K562 (cell line): ENCODE results near the gene ICAM1. TPM values are rescaled to one million over a fixed set of nuclear protein-coding genes. Genes with fewer than 3 reads are reported as not detected.
A peak's percentile ranks its signal among the peaks of the same experiment; 100 is the strongest.

Experiments
- BRCA1 ChIP-seq, 2 experiments: fragments of 450-650 bp in 1 of 2; sonication (generic) in 1 of 2; formaldehyde crosslinking in 1 of 2; IDR thresholded peaks; 2 replicates each; pipeline versions ENCODE4 v1.5.0 to v1.6.1; 2017 to 2020; ENCODE audit warnings: mild to moderate bottlenecking in 1 of 2, missing genetic modification reagents in 1 of 2
- CBFA2T2 ChIP-seq: fragments of 450-650 bp; conservative IDR thresholded peaks from 2 replicates; pipeline ENCODE4 v1.6.1; 2017; ENCODE audit warnings: mild to moderate bottlenecking
- CCNT2 ChIP-seq: IDR thresholded peaks from 2 replicates; pipeline ENCODE4 v1.6.1; 2011; ENCODE audit warnings: borderline replicate concordance, low read depth, mild to moderate bottlenecking, moderate library complexity, mixed read lengths, low read length; ENCODE audit not compliant: insufficient read length; ENCODE audit errors: extremely low read depth
- CHD2 ChIP-seq: IDR thresholded peaks from 2 replicates; pipeline ENCODE4 v1.6.1; 2011; ENCODE audit warnings: low read depth, low read length
- DNMT1 ChIP-seq: fragments of 450-650 bp; IDR thresholded peaks from 2 replicates; pipeline ENCODE4 v1.6.1; 2016; ENCODE audit warnings: antibody characterized with exemption, mild to moderate bottlenecking
- HDAC1 ChIP-seq, 2 experiments: fragments of 450-650 bp; IDR thresholded peaks; 2 replicates each; pipeline ENCODE4 v1.6.1; 2016 to 2017; ENCODE audit warnings: inconsistent platforms in 1 of 2, mild to moderate bottlenecking in 1 of 2, moderate library complexity in 1 of 2
- MCM5 ChIP-seq: fragments of 450-650 bp; IDR thresholded peaks from 2 replicates; pipeline ENCODE4 v1.6.1; 2016; ENCODE audit warnings: low read depth
- NCOR1 ChIP-seq: fragments of 450-650 bp; IDR thresholded peaks from 2 replicates; pipeline ENCODE4 v1.6.1; 2016; ENCODE audit warnings: mild to moderate bottlenecking, moderate library complexity
- PHB ChIP-seq: fragments of 250-450 bp; sonication (Bioruptor Pico); IDR thresholded peaks from 2 replicates; pipeline ENCODE4 v1.5.0; 2021
- SAFB2 ChIP-seq: fragments of 200-400 bp; formaldehyde crosslinking; IDR thresholded peaks from 2 replicates; pipeline ENCODE4 v1.6.1; 2018; ENCODE audit warnings: borderline replicate concordance, low read length, low read depth, moderate library complexity; ENCODE audit not compliant: severe bottlenecking
- SETDB1 ChIP-seq: IDR thresholded peaks from one replicate; pipeline ENCODE4 v1.6.1; 2012; ENCODE audit warnings: low read length, control low read depth, inconsistent platforms
- SREBF2 ChIP-seq: sonication (generic); formaldehyde crosslinking; IDR thresholded peaks from 2 replicates; pipeline ENCODE4 v1.4.0; 2020; ENCODE audit warnings: mild to moderate bottlenecking, missing genetic modification reagents
- TAF9B ChIP-seq: fragments of 450-650 bp; IDR thresholded peaks from 2 replicates; pipeline ENCODE4 v1.6.1; 2018; ENCODE audit warnings: mild to moderate bottlenecking; ENCODE audit not compliant: partially characterized antibody
- ZSCAN29 ChIP-seq: fragments of 450-650 bp; IDR thresholded peaks from 2 replicates; pipeline ENCODE4 v1.6.1; 2017
- polyA plus RNA-seq, 8 experiments: library from polyadenylated mRNA; depleted of rRNA in 4 of 8; stranded (reverse) in 5 of 8; unstranded in 3 of 8; fragments of >200 nt; fragmentation: Nextera tagmentation in 2 of 8; fragmentation: Illumina TruSeq in 1 of 8; extraction: Ambion mirVana in 2 of 8; extraction: Trizol in 1 of 8; gene quantifications; 2 replicates each; pipeline versions ENCODE4 v1.2.1 to v1.2.3, GENCODE V29; 2011 to 2014; ENCODE audit warnings: inconsistent platforms in 1 of 8, missing spikeins in 1 of 8
- total RNA-seq, 7 experiments: library from RNA; depleted of rRNA in 6 of 7; stranded (reverse); fragments of >200 nt in 6 of 7; fragmentation: Illumina TruSeq in 2 of 7; extraction: Trizol in 2 of 7; gene quantifications; 2 replicates each; pipeline versions ENCODE4 v1.2.1 to v1.2.3, GENCODE V29; 2011 to 2021; ENCODE audit warnings: low replicate concordance in 1 of 7
- TF ChIP-seq, protein P1 (sequence below): sonication (generic); formaldehyde crosslinking; IDR thresholded peaks from 2 replicates; pipeline ENCODE4 v1.8.0; 2022; ENCODE audit warnings: missing genetic modification reagents, mild to moderate bottlenecking, moderate library complexity, borderline replicate concordance
- TF ChIP-seq, protein P2 (sequence below): fragments of 450-650 bp; IDR thresholded peaks from 2 replicates; pipeline ENCODE4 v1.6.1; 2016
- TF ChIP-seq, protein P3 (sequence below): fragments of 250-450 bp; sonication (Bioruptor Pico); IDR thresholded peaks from 2 replicates; pipeline ENCODE4 v1.8.0; 2021; ENCODE audit warnings: moderate library complexity, mild to moderate bottlenecking, inconsistent platforms
- TF ChIP-seq, protein P4 (sequence below): sonication (generic); formaldehyde crosslinking; IDR thresholded peaks from 2 replicates; pipeline ENCODE4 v1.8.1; 2023; ENCODE audit warnings: mild to moderate bottlenecking, missing genetic modification reagents
- TF ChIP-seq, protein P5 (sequence below): sonication (generic); formaldehyde crosslinking; IDR thresholded peaks from 2 replicates; pipeline ENCODE4 v1.8.1; 2023; ENCODE audit warnings: mild to moderate bottlenecking, missing genetic modification reagents

Gene ICAM1
- total and polyA plus RNA-seq, 9 of the 15 experiments (the other 6 are each of a cell fraction or from before 2014, with no cell fraction given): 2.3 to 24.4 (median 13.4) TPM

DNA sequence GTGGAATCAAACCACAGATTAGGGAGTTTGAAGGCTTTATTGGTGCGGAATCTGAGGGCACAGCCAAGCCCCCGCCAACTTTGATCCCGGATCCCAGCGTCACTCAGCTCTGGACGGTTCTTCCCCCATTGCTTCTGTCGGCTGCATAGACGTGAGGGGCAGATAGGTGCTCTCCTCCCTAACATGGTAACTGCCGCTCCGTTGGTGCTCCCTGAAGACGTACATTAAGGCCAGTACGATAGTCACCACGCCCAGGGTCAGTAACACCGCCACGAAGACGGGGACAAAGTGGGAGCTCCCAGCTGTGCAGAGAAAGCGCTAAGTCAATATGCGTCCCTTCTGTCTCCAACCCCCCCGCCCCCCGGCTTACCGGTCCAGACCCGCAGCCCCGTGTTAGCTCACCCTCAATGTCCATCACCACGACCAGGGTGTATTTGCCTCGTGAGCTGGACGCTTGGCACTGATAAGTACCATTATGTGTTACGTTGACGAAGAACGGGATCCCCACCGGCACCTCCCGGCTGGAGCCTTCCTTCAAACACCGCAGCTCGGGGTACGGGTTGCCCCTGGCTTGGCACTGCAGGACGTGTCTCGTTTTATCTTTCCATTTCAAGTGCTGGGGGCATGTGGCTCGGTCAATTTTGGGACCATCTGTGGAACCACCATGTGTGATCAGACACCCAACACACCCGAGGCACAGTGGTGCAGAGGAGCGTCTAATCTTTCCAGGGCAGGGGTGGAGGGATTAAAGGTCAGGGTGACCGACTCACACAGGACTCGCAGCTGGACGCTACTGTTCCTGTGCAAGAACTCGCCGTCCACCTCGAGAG is 63.1 kb downstream of the ICAM1 start (continued):
- TF ChIP-seq SETDB1 (no peak), NCOR1 (peak; percentile 75; the same call in 1 of the 2 replicates), TAF9B (no peak), PHB (CRISPR knock-in tag) (no peak), CBFA2T2 (peak; percentile 86), CHD2 (no peak), MCM5 (no peak), SREBF2 (CRISPR knock-in tag) (0 out of 2 replicates have a peak, but pooled peaks have one; percentile 75), DNMT1 (no peak), ZSCAN29 (0 out of 2 replicates have a peak, but pooled peaks have one; percentile 56), HDAC1 (IDR thresholded peaks at IDR 0.05) (peak in 1 of 2 experiments; percentile 6; a peak in 2 of 4 replicates), BRCA1 (IDR thresholded peaks at IDR 0.05) (no peak), BRCA1 (CRISPR knock-in tag; IDR thresholded peaks at IDR 0.05) (no peak), SAFB2 (no peak), CCNT2 (no peak)
- TF ChIP-seq, protein P1, sequence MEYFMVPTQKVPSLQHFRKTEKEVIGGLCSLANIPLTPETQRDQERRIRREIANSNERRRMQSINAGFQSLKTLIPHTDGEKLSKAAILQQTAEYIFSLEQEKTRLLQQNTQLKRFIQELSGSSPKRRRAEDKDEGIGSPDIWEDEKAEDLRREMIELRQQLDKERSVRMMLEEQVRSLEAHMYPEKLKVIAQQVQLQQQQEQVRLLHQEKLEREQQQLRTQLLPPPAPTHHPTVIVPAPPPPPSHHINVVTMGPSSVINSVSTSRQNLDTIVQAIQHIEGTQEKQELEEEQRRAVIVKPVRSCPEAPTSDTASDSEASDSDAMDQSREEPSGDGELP: peak; percentile 64; the same call in 1 of the 2 replicates
- TF ChIP-seq, protein P2, sequence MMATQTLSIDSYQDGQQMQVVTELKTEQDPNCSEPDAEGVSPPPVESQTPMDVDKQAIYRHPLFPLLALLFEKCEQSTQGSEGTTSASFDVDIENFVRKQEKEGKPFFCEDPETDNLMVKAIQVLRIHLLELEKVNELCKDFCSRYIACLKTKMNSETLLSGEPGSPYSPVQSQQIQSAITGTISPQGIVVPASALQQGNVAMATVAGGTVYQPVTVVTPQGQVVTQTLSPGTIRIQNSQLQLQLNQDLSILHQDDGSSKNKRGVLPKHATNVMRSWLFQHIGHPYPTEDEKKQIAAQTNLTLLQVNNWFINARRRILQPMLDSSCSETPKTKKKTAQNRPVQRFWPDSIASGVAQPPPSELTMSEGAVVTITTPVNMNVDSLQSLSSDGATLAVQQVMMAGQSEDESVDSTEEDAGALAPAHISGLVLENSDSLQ: no peak
- TF ChIP-seq, protein P3, sequence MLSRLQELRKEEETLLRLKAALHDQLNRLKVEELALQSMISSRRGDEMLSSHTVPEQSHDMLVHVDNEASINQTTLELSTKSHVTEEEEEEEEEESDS: no peak
- TF ChIP-seq, protein P4, sequence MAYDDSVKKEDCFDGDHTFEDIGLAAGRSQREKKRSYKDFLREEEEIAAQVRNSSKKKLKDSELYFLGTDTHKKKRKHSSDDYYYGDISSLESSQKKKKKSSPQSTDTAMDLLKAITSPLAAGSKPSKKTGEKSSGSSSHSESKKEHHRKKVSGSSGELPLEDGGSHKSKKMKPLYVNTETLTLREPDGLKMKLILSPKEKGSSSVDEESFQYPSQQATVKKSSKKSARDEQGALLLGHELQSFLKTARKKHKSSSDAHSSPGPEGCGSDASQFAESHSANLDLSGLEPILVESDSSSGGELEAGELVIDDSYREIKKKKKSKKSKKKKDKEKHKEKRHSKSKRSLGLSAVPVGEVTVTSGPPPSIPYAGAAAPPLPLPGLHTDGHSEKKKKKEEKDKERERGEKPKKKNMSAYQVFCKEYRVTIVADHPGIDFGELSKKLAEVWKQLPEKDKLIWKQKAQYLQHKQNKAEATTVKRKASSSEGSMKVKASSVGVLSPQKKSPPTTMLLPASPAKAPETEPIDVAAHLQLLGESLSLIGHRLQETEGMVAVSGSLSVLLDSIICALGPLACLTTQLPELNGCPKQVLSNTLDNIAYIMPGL (CRISPR knock-in tag): peak; percentile 57; the same call in 1 of the 2 replicates
- TF ChIP-seq, protein P5, sequence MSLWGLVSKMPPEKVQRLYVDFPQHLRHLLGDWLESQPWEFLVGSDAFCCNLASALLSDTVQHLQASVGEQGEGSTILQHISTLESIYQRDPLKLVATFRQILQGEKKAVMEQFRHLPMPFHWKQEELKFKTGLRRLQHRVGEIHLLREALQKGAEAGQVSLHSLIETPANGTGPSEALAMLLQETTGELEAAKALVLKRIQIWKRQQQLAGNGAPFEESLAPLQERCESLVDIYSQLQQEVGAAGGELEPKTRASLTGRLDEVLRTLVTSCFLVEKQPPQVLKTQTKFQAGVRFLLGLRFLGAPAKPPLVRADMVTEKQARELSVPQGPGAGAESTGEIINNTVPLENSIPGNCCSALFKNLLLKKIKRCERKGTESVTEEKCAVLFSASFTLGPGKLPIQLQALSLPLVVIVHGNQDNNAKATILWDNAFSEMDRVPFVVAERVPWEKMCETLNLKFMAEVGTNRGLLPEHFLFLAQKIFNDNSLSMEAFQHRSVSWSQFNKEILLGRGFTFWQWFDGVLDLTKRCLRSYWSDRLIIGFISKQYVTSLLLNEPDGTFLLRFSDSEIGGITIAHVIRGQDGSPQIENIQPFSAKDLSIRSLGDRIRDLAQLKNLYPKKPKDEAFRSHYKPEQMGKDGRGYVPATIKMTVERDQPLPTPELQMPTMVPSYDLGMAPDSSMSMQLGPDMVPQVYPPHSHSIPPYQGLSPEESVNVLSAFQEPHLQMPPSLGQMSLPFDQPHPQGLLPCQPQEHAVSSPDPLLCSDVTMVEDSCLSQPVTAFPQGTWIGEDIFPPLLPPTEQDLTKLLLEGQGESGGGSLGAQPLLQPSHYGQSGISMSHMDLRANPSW (CRISPR knock-in tag): peak; percentile 97
